WTC11 (cell line): ENCODE results near the gene TMEM134. TPM values are rescaled to one million over a fixed set of nuclear protein-coding genes. Genes with fewer than 3 reads are reported as not detected.

Experiments
- MXD4 ChIP-seq: fragments of 250-450 bp; sonication (Bioruptor Pico); IDR thresholded peaks from 2 replicates; pipeline ENCODE4 v1.8.0; 2021; ENCODE audit warnings: mild to moderate bottlenecking, moderate library complexity, borderline replicate concordance
- NFATC4 ChIP-seq: fragments of 250-450 bp; sonication (Bioruptor Pico); IDR thresholded peaks from 2 replicates; pipeline ENCODE4 v1.9.0; 2021; ENCODE audit warnings: mild to moderate bottlenecking
- SP1 ChIP-seq: sonication (generic); formaldehyde crosslinking; conservative IDR thresholded peaks from 2 replicates; pipeline ENCODE4 v1.8.1; 2022; ENCODE audit warnings: missing genetic modification reagents
- total RNA-seq: library from RNA; stranded (reverse); gene quantifications from 3 replicates; pipeline ENCODE4 v1.2.3, GENCODE V29; 2021
- TF ChIP-seq, protein P1 (sequence below): sonication (generic); formaldehyde crosslinking; IDR thresholded peaks from 2 replicates; pipeline ENCODE4 v1.8.0; 2023; ENCODE audit warnings: missing genetic modification reagents, mild to moderate bottlenecking, borderline replicate concordance
- TF ChIP-seq, protein P2 (sequence below): sonication (generic); formaldehyde crosslinking; IDR thresholded peaks from 2 replicates; pipeline ENCODE4 v1.8.1; 2023; ENCODE audit warnings: mild to moderate bottlenecking, missing genetic modification reagents, moderate library complexity
- TF ChIP-seq, protein P3 (sequence below): sonication (generic); formaldehyde crosslinking; IDR thresholded peaks from 2 replicates; pipeline ENCODE4 v1.8.0; 2022; ENCODE audit warnings: mild to moderate bottlenecking, missing genetic modification reagents
- TF ChIP-seq, protein P4 (sequence below): sonication (generic); formaldehyde crosslinking; IDR thresholded peaks from 2 replicates; pipeline ENCODE4 v1.8.1; 2023; ENCODE audit warnings: mild to moderate bottlenecking, missing genetic modification reagents, moderate library complexity
- TF ChIP-seq, protein P5 (sequence below): sonication (generic); formaldehyde crosslinking; conservative IDR thresholded peaks from 2 replicates; pipeline ENCODE4 v1.8.1; 2022; ENCODE audit warnings: mild to moderate bottlenecking, missing genetic modification reagents
- TF ChIP-seq, protein P6 (sequence below): sonication (generic); formaldehyde crosslinking; IDR thresholded peaks from 2 replicates; pipeline ENCODE4 v1.8.0; 2022; ENCODE audit warnings: mild to moderate bottlenecking, missing genetic modification reagents
- TF ChIP-seq, protein P7 (sequence below): sonication (generic); formaldehyde crosslinking; IDR thresholded peaks from 2 replicates; pipeline ENCODE4 v1.8.1; 2023; ENCODE audit warnings: mild to moderate bottlenecking, missing genetic modification reagents, borderline replicate concordance
- TF ChIP-seq, protein P8 (sequence below): sonication (generic); formaldehyde crosslinking; IDR thresholded peaks from 2 replicates; pipeline ENCODE4 v1.8.1; 2023; ENCODE audit warnings: mild to moderate bottlenecking, moderate library complexity, missing genetic modification reagents

The TMEM134 gene
- total RNA-seq, 1 experiment from 2014 or later = 55.6 TPM

DNA sequence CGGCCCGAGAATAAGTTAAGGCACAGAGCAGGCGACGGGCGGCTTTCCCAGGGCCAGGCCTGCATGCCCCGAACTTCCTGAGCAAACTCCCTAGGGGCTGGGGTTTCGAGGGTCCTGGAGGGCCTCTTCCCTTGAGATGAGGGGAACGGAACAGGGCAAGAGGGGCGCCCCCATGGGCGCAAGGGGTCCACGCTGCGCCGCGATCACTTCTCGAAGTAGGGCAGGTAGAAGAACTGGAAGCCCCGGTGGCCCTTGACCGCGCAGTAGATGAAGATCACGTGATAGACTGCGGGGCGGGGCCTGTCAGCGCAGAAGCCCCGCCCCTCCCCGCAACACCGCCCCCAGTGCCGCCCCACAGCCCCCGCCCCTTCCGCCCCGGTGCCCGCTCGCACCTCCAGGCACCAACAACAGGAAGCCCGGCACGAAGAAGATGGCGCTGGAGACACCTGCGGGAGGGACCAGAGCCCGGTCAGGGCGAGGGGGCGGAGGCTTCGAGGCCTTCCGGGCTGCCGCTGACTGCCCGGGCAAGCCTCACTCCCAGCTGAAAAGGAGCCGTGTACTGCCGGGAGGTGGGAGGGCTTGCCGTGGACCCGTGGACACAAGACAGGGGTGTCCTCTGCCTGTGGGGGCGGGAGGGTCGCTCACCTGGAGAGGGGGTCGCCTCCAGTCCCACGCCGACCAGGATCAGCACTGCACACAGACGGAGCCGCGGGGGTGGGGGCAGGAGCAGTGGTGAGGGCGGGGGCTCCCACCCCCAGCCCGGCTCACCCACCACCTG lies 4.5 kb downstream of the TMEM134 start (continued):
- TF ChIP-seq, protein P1, sequence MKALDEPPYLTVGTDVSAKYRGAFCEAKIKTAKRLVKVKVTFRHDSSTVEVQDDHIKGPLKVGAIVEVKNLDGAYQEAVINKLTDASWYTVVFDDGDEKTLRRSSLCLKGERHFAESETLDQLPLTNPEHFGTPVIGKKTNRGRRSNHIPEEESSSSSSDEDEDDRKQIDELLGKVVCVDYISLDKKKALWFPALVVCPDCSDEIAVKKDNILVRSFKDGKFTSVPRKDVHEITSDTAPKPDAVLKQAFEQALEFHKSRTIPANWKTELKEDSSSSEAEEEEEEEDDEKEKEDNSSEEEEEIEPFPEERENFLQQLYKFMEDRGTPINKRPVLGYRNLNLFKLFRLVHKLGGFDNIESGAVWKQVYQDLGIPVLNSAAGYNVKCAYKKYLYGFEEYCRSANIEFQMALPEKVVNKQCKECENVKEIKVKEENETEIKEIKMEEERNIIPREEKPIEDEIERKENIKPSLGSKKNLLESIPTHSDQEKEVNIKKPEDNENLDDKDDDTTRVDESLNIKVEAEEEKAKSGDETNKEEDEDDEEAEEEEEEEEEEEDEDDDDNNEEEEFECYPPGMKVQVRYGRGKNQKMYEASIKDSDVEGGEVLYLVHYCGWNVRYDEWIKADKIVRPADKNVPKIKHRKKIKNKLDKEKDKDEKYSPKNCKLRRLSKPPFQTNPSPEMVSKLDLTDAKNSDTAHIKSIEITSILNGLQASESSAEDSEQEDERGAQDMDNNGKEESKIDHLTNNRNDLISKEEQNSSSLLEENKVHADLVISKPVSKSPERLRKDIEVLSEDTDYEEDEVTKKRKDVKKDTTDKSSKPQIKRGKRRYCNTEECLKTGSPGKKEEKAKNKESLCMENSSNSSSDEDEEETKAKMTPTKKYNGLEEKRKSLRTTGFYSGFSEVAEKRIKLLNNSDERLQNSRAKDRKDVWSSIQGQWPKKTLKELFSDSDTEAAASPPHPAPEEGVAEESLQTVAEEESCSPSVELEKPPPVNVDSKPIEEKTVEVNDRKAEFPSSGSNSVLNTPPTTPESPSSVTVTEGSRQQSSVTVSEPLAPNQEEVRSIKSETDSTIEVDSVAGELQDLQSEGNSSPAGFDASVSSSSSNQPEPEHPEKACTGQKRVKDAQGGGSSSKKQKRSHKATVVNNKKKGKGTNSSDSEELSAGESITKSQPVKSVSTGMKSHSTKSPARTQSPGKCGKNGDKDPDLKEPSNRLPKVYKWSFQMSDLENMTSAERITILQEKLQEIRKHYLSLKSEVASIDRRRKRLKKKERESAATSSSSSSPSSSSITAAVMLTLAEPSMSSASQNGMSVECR (CRISPR knock-in tag) = no peak; the same call in 1 of the 2 replicates
- TF ChIP-seq, protein P2, sequence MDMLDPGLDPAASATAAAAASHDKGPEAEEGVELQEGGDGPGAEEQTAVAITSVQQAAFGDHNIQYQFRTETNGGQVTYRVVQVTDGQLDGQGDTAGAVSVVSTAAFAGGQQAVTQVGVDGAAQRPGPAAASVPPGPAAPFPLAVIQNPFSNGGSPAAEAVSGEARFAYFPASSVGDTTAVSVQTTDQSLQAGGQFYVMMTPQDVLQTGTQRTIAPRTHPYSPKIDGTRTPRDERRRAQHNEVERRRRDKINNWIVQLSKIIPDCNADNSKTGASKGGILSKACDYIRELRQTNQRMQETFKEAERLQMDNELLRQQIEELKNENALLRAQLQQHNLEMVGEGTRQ (CRISPR knock-in tag) = peak; percentile 90
- no peak for TF ChIP-seq MXD4
- 0 out of 2 replicates have a peak, but pooled peaks have one; percentile 28 for TF ChIP-seq SP1
- TF ChIP-seq, protein P3, sequence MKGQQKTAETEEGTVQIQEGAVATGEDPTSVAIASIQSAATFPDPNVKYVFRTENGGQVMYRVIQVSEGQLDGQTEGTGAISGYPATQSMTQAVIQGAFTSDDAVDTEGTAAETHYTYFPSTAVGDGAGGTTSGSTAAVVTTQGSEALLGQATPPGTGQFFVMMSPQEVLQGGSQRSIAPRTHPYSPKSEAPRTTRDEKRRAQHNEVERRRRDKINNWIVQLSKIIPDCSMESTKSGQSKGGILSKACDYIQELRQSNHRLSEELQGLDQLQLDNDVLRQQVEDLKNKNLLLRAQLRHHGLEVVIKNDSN = peak; percentile 73
- TF ChIP-seq, protein P4, sequence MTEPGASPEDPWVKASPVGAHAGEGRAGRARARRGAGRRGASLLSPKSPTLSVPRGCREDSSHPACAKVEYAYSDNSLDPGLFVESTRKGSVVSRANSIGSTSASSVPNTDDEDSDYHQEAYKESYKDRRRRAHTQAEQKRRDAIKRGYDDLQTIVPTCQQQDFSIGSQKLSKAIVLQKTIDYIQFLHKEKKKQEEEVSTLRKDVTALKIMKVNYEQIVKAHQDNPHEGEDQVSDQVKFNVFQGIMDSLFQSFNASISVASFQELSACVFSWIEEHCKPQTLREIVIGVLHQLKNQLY = no peak
- TF ChIP-seq, protein P5, sequence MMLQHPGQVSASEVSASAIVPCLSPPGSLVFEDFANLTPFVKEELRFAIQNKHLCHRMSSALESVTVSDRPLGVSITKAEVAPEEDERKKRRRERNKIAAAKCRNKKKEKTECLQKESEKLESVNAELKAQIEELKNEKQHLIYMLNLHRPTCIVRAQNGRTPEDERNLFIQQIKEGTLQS = no peak
- TF ChIP-seq, protein P6, sequence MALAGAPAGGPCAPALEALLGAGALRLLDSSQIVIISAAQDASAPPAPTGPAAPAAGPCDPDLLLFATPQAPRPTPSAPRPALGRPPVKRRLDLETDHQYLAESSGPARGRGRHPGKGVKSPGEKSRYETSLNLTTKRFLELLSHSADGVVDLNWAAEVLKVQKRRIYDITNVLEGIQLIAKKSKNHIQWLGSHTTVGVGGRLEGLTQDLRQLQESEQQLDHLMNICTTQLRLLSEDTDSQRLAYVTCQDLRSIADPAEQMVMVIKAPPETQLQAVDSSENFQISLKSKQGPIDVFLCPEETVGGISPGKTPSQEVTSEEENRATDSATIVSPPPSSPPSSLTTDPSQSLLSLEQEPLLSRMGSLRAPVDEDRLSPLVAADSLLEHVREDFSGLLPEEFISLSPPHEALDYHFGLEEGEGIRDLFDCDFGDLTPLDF (CRISPR knock-in tag) = 0 out of 2 replicates have a peak, but pooled peaks have one; percentile 67
- TF ChIP-seq, protein P7, sequence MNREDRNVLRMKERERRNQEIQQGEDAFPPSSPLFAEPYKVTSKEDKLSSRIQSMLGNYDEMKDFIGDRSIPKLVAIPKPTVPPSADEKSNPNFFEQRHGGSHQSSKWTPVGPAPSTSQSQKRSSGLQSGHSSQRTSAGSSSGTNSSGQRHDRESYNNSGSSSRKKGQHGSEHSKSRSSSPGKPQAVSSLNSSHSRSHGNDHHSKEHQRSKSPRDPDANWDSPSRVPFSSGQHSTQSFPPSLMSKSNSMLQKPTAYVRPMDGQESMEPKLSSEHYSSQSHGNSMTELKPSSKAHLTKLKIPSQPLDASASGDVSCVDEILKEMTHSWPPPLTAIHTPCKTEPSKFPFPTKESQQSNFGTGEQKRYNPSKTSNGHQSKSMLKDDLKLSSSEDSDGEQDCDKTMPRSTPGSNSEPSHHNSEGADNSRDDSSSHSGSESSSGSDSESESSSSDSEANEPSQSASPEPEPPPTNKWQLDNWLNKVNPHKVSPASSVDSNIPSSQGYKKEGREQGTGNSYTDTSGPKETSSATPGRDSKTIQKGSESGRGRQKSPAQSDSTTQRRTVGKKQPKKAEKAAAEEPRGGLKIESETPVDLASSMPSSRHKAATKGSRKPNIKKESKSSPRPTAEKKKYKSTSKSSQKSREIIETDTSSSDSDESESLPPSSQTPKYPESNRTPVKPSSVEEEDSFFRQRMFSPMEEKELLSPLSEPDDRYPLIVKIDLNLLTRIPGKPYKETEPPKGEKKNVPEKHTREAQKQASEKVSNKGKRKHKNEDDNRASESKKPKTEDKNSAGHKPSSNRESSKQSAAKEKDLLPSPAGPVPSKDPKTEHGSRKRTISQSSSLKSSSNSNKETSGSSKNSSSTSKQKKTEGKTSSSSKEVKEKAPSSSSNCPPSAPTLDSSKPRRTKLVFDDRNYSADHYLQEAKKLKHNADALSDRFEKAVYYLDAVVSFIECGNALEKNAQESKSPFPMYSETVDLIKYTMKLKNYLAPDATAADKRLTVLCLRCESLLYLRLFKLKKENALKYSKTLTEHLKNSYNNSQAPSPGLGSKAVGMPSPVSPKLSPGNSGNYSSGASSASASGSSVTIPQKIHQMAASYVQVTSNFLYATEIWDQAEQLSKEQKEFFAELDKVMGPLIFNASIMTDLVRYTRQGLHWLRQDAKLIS (CRISPR knock-in tag) = 0 out of 2 replicates have a peak, but pooled peaks have one; percentile 39
- TF ChIP-seq NFATC4 (CRISPR knock-in tag) = no peak
- TF ChIP-seq, protein P8, sequence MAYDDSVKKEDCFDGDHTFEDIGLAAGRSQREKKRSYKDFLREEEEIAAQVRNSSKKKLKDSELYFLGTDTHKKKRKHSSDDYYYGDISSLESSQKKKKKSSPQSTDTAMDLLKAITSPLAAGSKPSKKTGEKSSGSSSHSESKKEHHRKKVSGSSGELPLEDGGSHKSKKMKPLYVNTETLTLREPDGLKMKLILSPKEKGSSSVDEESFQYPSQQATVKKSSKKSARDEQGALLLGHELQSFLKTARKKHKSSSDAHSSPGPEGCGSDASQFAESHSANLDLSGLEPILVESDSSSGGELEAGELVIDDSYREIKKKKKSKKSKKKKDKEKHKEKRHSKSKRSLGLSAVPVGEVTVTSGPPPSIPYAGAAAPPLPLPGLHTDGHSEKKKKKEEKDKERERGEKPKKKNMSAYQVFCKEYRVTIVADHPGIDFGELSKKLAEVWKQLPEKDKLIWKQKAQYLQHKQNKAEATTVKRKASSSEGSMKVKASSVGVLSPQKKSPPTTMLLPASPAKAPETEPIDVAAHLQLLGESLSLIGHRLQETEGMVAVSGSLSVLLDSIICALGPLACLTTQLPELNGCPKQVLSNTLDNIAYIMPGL (CRISPR knock-in tag) = 0 out of 2 replicates have a peak, but pooled peaks have one; percentile 26
